GM21723 (cell line): ENCODE results near the gene CFAP70.
"Not testable (repeated sequence)": the region's sequence is repeated elsewhere in the genome, so short reads cannot be mapped to it uniquely, and the experiment has no call there.

ENCODE experiments used
- ATAC-seq: cut with Tn5 transposase; IDR thresholded peaks from one replicate; pipeline ENCODE4 v1.9.1; 2021; ENCODE audit warnings: mild to moderate bottlenecking, moderate library complexity; ENCODE audit not compliant: unreplicated experiment

Gene CFAP70

DNA sequence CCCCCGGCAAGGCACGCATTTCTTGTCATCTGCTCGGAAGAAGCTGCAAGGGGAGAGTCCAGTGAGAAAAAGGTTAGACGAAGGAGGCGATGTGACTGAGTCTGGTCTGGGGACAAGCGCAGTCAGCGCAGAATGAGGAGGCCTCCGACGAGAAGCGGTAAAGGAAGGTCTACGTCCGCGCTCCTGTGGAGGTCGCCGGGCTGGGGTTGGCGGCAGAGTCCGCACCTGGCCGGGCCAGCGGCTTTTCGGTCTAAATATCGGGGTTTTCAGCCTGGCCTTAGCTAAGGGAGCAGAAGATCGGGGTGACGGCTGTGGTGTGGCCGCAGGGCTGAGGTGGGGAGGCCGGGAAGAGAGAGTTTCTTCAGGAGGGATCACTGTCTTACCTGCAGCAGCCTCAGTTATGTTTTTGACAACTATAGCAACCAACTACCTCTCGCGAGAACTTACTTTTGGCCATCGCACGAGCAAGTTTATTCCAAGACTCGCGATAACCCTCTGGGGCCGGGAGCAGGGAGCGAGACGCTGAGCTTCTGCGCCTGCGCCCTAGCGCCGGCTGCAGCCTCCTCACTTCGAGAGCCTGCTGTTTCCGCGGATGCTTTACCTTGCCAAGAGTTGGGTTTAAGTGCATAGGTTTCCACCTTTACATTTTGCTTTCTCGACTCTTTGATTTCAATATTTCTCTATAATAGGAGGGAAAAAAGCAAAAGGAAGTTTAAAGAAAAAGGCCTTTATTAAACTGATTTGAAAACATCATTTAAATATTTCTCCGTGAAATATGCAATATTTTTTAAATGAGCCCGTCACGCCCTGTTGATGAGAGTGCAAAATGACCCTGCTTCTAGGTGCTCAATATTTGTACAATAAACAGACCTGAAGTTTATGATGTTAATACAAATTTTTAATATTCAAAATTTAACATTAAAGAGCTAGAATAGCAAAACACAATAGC is at the start of gene CFAP70:
Gene CFAP70, minus strand, starts transcription at position 534 of the 949 bp plus-strand sequence. CDS start 4,068 bp downstream, outside the sequence.
- peak; percentile 91 for ATAC-seq

DNA sequence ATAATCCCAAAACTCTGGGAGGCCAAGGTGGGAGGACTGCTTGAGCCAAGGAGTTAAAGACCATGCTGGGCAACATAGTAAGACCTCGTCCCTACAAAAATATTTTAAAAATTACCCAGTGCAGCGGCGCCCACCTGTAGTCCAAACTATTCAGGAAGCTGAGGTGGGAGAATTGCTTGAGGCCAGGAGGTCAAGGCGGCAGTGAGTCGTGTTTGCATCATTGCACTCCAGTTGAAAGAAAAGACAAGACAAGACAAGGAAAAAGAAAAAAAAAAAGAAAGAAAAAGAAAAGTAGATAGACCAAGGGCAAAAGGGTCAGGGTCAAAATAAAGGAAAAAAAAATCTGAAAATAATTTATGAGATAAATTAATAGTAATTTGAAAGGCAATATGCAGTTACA is 49.4 kb upstream of the CFAP70 start:
- no peak for ATAC-seq

- ATAC-seq = no peak
Observed at GRCh38 chr10:73407495-73407894, 48.8 kb upstream of the CFAP70 start.

DNA sequence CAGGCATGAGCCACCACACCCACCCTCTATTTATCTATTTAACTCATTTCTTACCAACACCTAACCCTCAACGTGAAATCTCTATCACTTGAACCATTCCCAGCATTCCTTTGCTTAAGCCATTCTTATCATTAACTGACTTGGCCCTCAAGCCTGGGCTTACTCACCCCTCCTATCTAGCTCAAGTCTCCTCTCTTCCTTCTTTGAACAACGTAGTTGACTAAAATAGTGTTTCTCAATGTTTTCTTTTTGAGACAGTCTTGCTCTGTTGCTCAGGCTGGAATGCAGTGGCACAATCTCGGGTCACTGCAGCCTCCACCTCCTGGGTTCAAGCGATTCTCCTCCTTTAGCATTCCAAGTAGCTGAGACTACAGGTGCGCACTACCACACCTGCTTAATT is 48.2 kb upstream of the CFAP70 start:
- ATAC-seq = no peak

- no peak for ATAC-seq
Observed at GRCh38 chr10:73405556-73405955, 46.9 kb upstream of the CFAP70 start.

- ATAC-seq = no peak
Observed at GRCh38 chr10:73404690-73405089, 46.0 kb upstream of the CFAP70 start.

DNA sequence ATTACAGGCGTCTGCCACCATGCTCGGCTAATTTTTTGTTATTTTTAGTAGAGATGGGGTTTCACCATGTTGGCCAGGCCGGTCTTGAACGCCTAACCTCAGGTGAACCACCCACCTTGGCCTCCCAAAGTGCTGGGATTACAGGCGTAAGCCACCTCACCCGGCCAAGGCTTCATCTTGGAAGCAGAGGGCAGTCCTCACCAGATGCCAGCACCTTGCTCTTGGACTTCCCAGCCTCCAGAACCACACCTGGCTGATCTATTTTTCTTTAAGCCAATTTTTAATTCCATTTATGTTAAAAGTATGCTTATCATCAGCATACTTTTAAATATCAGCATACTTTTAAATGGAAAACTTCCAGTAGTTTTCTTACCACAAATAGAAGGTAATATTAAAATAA is 43.0 kb upstream of the CFAP70 start:
- no peak for ATAC-seq

DNA sequence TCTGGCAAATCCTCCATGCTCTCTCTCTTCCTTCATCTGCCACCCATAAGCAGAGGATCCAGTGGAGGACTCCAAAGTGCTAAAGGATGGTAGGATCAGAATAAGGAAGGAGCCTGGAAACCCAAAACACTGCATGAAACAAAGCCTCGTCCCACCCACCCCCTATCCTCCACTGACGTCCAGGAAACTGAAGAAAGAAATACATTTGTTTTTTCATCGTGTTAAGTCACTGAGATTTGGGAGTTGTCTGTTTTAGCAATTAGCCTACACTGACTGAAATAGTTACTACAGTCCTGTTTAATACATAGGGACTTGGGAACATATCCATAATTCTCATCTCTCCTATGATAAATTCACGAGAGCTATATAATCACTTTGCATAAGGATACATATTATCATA is 40.4 kb upstream of the CFAP70 start:
- no peak for ATAC-seq

DNA sequence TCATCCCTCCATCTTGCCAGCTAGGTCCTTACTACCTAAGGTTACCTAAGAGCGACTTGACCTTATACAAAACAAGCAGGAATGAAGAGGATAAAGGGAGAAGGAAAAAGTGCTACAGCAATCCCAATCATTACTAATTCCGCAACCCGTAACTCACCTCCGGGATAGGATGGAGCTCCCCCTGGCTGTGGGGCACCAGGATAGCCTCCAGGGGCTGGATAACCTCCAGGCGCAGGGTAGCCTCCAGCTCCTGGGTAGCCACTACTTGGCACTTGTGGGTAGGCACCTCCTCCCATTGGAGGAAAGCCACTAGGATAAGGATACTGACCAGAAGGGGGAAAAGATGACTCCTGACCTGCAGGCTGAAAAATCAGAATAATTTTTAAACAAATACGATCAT is 39.4 kb upstream of the CFAP70 start:
- ATAC-seq = no peak

GRCh38 chr10:73394325-73394724 is 35.7 kb upstream of the CFAP70 start:
- not testable (repeated sequence) for ATAC-seq

GRCh38 chr10:73388228-73388627 is 29.6 kb upstream of the CFAP70 start:
- no peak for ATAC-seq

GRCh38 chr10:73386583-73386982 is 27.9 kb upstream of the CFAP70 start:
- no peak for ATAC-seq

DNA sequence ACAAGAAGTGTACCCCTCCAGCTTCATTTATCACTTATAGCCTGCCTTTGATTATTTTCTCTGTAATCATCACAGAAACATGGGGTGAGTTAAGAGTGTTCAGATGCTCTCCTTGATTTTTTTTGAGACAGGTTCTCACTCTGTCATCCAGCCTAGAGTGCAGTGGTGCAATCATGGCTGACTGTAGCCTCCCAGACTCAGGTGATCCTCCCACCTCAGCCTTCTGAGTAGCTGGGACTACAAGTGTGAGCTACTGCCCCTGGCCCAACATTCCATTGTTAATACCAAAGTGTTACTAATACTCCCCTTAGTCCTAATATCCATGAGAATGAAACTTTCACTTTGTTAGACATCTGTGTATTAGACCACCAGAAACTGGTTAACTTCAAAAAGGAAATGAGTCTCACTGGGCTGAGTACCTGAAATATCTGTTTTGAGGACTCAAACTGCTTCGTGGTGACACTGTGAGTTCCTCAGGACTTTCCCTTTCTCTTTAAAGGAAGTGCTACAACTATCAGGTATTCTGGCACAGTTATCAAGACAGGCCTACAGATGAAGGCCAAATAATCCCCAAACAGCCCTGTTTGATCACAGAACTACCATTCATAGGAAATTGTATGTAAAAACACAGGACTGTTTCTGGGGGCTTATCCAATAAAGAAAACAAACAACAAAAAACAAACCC is 20.5 kb upstream of the CFAP70 start:
- no peak for ATAC-seq

- no peak for ATAC-seq
Observed at GRCh38 chr10:73376679-73377078, 18.0 kb upstream of the CFAP70 start.

- ATAC-seq = no peak
Observed at GRCh38 chr10:73368238-73368637, 9.6 kb upstream of the CFAP70 start.

DNA sequence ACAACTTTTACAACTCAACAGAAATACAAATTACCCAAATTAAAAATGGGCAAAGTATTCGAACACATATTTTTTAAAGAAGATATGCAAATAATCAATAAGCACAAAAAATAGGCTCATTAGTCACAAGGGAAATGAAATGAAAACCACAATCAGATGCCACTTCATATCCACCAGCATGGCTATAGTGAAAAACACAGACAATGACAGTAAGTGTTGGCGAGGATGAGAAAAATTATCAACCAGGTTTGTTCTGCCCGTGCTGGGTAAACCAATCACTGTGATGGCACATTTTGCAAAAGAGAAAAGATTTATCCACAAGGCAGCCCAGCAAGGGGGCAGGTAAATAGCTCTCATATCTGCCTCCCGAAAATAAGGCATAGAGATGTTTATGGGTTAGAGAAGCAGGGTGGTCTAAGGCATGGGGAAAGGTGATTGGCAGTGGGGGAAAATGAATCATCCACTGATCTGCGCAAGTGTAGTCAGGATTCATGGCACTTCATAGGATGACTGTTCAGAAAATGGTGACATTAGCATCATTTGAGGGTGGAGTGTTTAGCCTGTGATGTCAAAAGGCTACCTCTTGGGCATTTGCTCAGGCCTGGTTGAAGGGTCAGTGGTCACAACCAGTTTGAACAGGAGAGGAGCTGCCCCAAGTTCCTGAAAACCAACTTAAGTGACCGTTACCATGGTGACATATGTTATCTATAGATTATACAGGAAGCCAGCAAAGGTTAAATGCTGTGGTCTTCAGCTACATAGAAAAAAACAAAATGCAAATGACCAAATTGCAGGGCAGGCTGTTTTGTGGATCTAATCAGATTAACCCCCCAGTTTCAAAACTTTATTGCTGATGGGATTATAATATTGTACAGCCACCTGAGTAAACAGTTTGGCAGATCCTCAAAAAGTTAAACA is 8.0 kb upstream of the CFAP70 start:
- ATAC-seq = no peak

DNA sequence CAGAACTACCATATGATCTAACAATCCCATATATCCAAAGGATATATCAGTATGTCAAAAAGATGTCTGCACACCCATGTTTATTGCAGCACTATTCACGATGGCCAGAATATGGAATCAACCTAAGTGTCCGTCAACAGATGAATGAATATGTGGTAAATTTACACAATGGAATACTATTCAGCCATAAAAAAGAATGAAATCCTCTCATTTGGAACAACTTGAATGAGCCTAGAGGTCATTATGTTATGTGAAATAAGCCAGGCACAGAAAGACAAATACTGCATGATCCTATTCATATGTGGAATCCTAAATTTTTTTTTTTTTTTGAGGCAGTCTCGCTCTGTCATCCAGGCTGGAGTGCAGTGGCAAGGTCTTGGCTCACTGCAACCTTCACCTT is 6.3 kb upstream of the CFAP70 start:
- no peak for ATAC-seq

DNA sequence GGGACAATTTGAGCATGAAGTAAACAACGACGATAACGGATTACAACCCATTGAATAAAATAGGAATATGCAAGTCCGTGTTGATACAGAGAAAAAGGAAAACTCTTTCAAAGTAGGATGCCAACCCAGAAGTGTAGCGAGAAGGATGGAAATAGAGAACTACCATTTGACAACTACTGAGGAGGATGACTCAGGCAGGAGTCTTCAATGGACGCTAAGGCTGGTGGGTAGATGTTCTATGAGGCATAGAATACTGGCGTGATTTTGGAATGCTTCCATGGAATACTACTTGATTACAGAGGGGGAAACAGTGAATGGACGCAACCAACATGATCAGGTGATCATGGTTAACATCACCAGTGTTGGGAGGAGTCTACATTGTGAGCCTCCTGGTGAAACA is 828 bp upstream of the CFAP70 start:
- no peak for ATAC-seq

DNA sequence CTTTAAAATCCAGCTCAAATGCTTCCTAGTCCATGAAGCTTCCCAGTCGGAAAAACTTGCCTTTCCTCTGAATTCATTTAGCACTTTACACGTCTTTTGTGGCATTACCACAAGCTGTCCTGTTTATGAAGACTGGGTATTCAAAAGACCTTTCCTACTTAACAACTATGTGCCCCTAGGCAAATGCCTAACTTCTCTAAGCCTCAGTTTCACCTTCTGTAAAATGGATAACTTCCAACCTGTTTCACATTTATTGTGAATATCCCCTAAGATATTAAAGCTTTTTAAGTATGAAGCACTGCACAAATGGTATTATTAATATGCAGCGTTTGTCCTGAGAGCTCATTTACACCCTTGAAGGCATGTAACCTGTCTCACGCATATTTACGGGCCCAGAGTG is 843 bp downstream of the CFAP70 start:
- ATAC-seq = no peak

GRCh38 chr10:73357166-73357565 is 1.5 kb downstream of the CFAP70 start:
- ATAC-seq = no peak

GRCh38 chr10:73344269-73344668 is 14.4 kb downstream of the CFAP70 start:
- no peak for ATAC-seq
